HepG2 (cell line): ENCODE data around the gene SAMD10. TPM values are rescaled to one million over a fixed set of nuclear protein-coding genes. Genes with fewer than 3 reads are reported as not detected.
A peak's percentile ranks its signal among the peaks of the same experiment; 100 is the strongest.

Experiments
- ATAC-seq: fragments of 200-7000 bp; cut with Tn5 transposase; 3 replicates; pipeline ENCODE4 v1.9.1; 2020; ENCODE audit warnings: mild to moderate bottlenecking, moderate library complexity
- BruUV-seq: library from RNA; stranded (reverse); fragments of 400-500 nt; replicated peaks from 2 replicates; lab custom pipeline; 2021; lab: Mats Ljungman, UMichigan
- CTCF ChIA-PET: fragments of 300-600 bp; formaldehyde crosslinking; extraction: SDS; loops from one replicate; lab custom pipeline; 2021; ENCODE audit warnings: low total read pairs, inconsistent platforms, low intra/inter-chr PET ratio; lab: Yijun Ruan, JAX
- POLR2A ChIA-PET: fragments of 350-600 bp; sonication (Branson Sonifier 250); formaldehyde crosslinking; loops from one replicate; lab custom pipeline; 2020; ENCODE audit warnings: antibody characterized with exemption, inconsistent platforms; lab: Yijun Ruan, JAX
- DNase-seq: peaks from one replicate; pipeline ENCODE4 v3.0.0-alpha.2; 2015; ENCODE audit warnings: low spot score
- FAIRE-seq: peaks from 3 replicates; lab custom pipeline; 2011; peaks lifted over from hg19 to GRCh38; lab: Jason Lieb, UNC
- H2AFZ ChIP-seq: one replicate; pipeline ENCODE4 v1.6.1; 2011; ENCODE audit warnings: low read length, inconsistent platforms
- H3K27ac ChIP-seq: fragments of 300-600 bp; 3 replicates; pipeline ENCODE4 v1.8.0; 2011; ENCODE audit warnings: mixed run types, mild to moderate bottlenecking, mixed read lengths, low read length, inconsistent platforms; ENCODE audit not compliant: insufficient read depth; ENCODE audit errors: extremely low read length
- H3K27me3 ChIP-seq, 2 experiments: fragments of 200-600 bp in 1 of 2; 2 replicates in 1 of 2; 3 replicates in 1 of 2; pipeline versions ENCODE4 v1.6.0 to v1.8.0; 2011; ENCODE audit warnings: low read length in 2 of 2, mild to moderate bottlenecking in 2 of 2, moderate library complexity in 2 of 2, inconsistent platforms in 1 of 2; ENCODE audit not compliant: insufficient read depth in 2 of 2, control insufficient read depth in 1 of 2
- H3K36me3 ChIP-seq, 2 experiments: fragments of 200-600 bp in 1 of 2; replicated peaks in 1 of 2; 2 replicates in 1 of 2; 3 replicates in 1 of 2; pipeline versions ENCODE4 v1.5.1 to v1.8.0; 2011; ENCODE audit warnings: low read length in 2 of 2, inconsistent platforms in 1 of 2; ENCODE audit not compliant: insufficient read depth in 2 of 2, control insufficient read depth in 1 of 2
- H3K4me1 ChIP-seq: 2 replicates; pipeline ENCODE4 v1.5.1; 2012; ENCODE audit warnings: low read length, inconsistent platforms; ENCODE audit not compliant: insufficient read depth
- H3K4me2 ChIP-seq: 2 replicates; pipeline ENCODE4 v1.6.0; 2011; ENCODE audit warnings: low read depth, low read length, inconsistent platforms
- H3K4me3 ChIP-seq, 3 experiments: fragments of 200-600 bp in 1 of 3; sonication (generic), shearing (Covaris generic) in 1 of 3; replicated peaks in 1 of 3; 2 replicates each; pipeline ENCODE4 v1.5.1; 2011 to 2016; ENCODE audit warnings: low read length in 3 of 3, inconsistent platforms in 2 of 3, low read depth in 2 of 3, mild to moderate bottlenecking in 2 of 3, control low read depth in 1 of 3, mixed read lengths in 1 of 3; ENCODE audit not compliant: insufficient read depth in 1 of 3
- H3K79me2 ChIP-seq: one replicate; pipeline ENCODE4 v1.6.1; 2011; ENCODE audit warnings: low read length, inconsistent platforms; ENCODE audit not compliant: insufficient read depth
- H3K9ac ChIP-seq: 2 replicates; pipeline ENCODE4 v1.6.0; 2011; ENCODE audit warnings: mild to moderate bottlenecking, low read depth, low read length, inconsistent platforms; ENCODE audit not compliant: insufficient read depth
- H3K9me3 ChIP-seq: 2 replicates; pipeline ENCODE4 v1.5.1; 2012; ENCODE audit warnings: mild to moderate bottlenecking, low read length
- H4K20me1 ChIP-seq: 2 replicates; pipeline ENCODE4 v1.6.0; 2011; ENCODE audit warnings: inconsistent platforms, mild to moderate bottlenecking, low read length, moderate library complexity; ENCODE audit not compliant: insufficient read depth
- EP300 ChIP-seq, 3 experiments: sonication (generic) in 1 of 3; formaldehyde crosslinking in 1 of 3; IDR thresholded peaks; 2 replicates each; pipeline versions ENCODE4 v1.5.1 to v1.6.1; 2011 to 2020; ENCODE audit warnings: low read depth in 2 of 3, low read length in 2 of 3, borderline replicate concordance in 1 of 3, improper control_type of control experiment in 1 of 3, mild to moderate bottlenecking in 1 of 3, missing genetic modification reagents in 1 of 3, moderate library complexity in 1 of 3
- ESRRA ChIP-seq: sonication (generic); formaldehyde crosslinking; IDR thresholded peaks from 2 replicates; pipeline ENCODE4 v1.5.1; 2020; ENCODE audit warnings: mild to moderate bottlenecking, low read depth, missing genetic modification reagents
- FOSL2 ChIP-seq: sonication (generic); formaldehyde crosslinking; IDR thresholded peaks from 2 replicates; pipeline ENCODE4 v1.4.0; 2020; ENCODE audit warnings: missing genetic modification reagents
- GATAD1 ChIP-seq: IDR thresholded peaks from 2 replicates; pipeline ENCODE4 v1.6.1; 2016; ENCODE audit warnings: missing genetic modification reagents, missing compliant biosample characterization
- GTF2F1 ChIP-seq: fragments of 150-350 bp; IDR thresholded peaks from 2 replicates; pipeline ENCODE4 v1.6.1; 2014; ENCODE audit warnings: low read length
- HNRNPL ChIP-seq: fragments of 200-400 bp; formaldehyde crosslinking; IDR thresholded peaks from 2 replicates; pipeline ENCODE4 v1.6.1; 2017; ENCODE audit warnings: mild to moderate bottlenecking, low read depth, low read length
- KDM1A ChIP-seq: IDR thresholded peaks from 2 replicates; pipeline ENCODE4 v1.6.1; 2016; ENCODE audit warnings: missing compliant biosample characterization
- MAFK ChIP-seq, 2 experiments: IDR thresholded peaks in 1 of 2; conservative IDR thresholded peaks in 1 of 2; 2 replicates each; pipeline ENCODE4 v1.6.1; 2011; ENCODE audit warnings: improper control_type of control experiment in 2 of 2, low read length in 2 of 2
- NCOA5 ChIP-seq: sonication (generic); formaldehyde crosslinking; IDR thresholded peaks from 2 replicates; pipeline ENCODE4 v1.4.0; 2020; ENCODE audit warnings: missing genetic modification reagents
- PITX1 ChIP-seq: sonication (generic); formaldehyde crosslinking; IDR thresholded peaks from 2 replicates; pipeline ENCODE4 v1.5.1; 2020; ENCODE audit warnings: mild to moderate bottlenecking, missing genetic modification reagents
- RBAK ChIP-seq: sonication (generic); formaldehyde crosslinking; IDR thresholded peaks from 2 replicates; pipeline ENCODE4 v1.5.1; 2020; ENCODE audit warnings: mild to moderate bottlenecking, missing genetic modification reagents
- SMARCC2 ChIP-seq: fragments of 450-650 bp; IDR thresholded peaks from 2 replicates; pipeline ENCODE4 v1.6.1; 2017; ENCODE audit warnings: antibody characterized with exemption, mild to moderate bottlenecking
- XBP1 ChIP-seq: sonication (generic); formaldehyde crosslinking; IDR thresholded peaks from 2 replicates; pipeline ENCODE4 v1.5.0; 2020; ENCODE audit warnings: missing genetic modification reagents
- ZFP1 ChIP-seq: IDR thresholded peaks from 2 replicates; pipeline ENCODE4 v1.6.1; 2016
- ZFP90 ChIP-seq: sonication (generic); formaldehyde crosslinking; IDR thresholded peaks from 2 replicates; pipeline ENCODE4 v1.8.0; 2022; ENCODE audit warnings: missing genetic modification reagents, mild to moderate bottlenecking, inconsistent platforms, borderline replicate concordance
- ZNF274 ChIP-seq: sonication (generic); formaldehyde crosslinking; IDR thresholded peaks from 2 replicates; pipeline ENCODE4 v1.5.1; 2020; ENCODE audit warnings: mild to moderate bottlenecking, missing genetic modification reagents
- ZNF317 ChIP-seq: sonication (generic); formaldehyde crosslinking; IDR thresholded peaks from 2 replicates; pipeline ENCODE4 v1.5.0; 2020; ENCODE audit warnings: mild to moderate bottlenecking, missing genetic modification reagents
- ZNF367 ChIP-seq: sonication (generic); formaldehyde crosslinking; IDR thresholded peaks from 2 replicates; pipeline ENCODE4 v1.4.0; 2020; ENCODE audit warnings: missing genetic modification reagents, borderline replicate concordance
- ZNF547 ChIP-seq: sonication (generic); formaldehyde crosslinking; IDR thresholded peaks from 2 replicates; pipeline ENCODE4 v1.5.1; 2020; ENCODE audit warnings: mild to moderate bottlenecking, missing genetic modification reagents
- ZNF841 ChIP-seq: sonication (generic); formaldehyde crosslinking; IDR thresholded peaks from 2 replicates; pipeline ENCODE4 v1.8.1; 2023; ENCODE audit warnings: missing genetic modification reagents, borderline replicate concordance
- WGBS: methylation state at CpG from one replicate; pipeline ENCODE4 v1.1.6; 2017; ENCODE audit warnings: low lambda C conversion rate; 5-methylcytosine and 5-hydroxymethylcytosine counted together
- in situ Hi-C: cut with HindIII; loops from 2 replicates; pipeline ENCODE4 v1.10.0; 2017; ENCODE audit warnings: low pct_unique_long_range_greater_than_20kb; ENCODE audit not compliant: extremely low pct_ligation_motif_present
- intact Hi-C: fragments of 100-400 bp; cut with micrococcal nuclease; formaldehyde crosslinking; loops from one replicate; pipeline ENCODE4 v1.10.0; 2022; ENCODE audit not compliant: unreplicated experiment
- polyA plus RNA-seq, 8 experiments: library from polyadenylated mRNA; depleted of rRNA in 3 of 8; stranded (reverse) in 7 of 8; unstranded in 1 of 8; fragments of >200 nt; fragmentation: Illumina TruSeq in 4 of 8; extraction: Trizol in 4 of 8; gene quantifications; 2 replicates each; pipeline versions ENCODE4 v1.2.1 to v1.2.3, GENCODE V29; 2011 to 2016; ENCODE audit warnings: low read depth in 4 of 8, missing spikeins in 1 of 8, mixed read lengths in 1 of 8; ENCODE audit not compliant: insufficient read depth in 1 of 8
- total RNA-seq, 5 experiments: library from RNA; depleted of rRNA; stranded (reverse); fragments of >200 nt; fragmentation: Illumina TruSeq; extraction: Trizol; gene quantifications; 2 replicates each; pipeline ENCODE4 v1.2.3, GENCODE V29; 2016; ENCODE audit warnings: low read depth in 1 of 5
- TF ChIP-seq, protein P1 (sequence below): sonication (generic); formaldehyde crosslinking; IDR thresholded peaks from 2 replicates; pipeline ENCODE4 v1.5.0; 2020; ENCODE audit warnings: missing genetic modification reagents
- TF ChIP-seq, protein P2 (sequence below): sonication (generic); formaldehyde crosslinking; IDR thresholded peaks from 2 replicates; pipeline ENCODE4 v1.4.0; 2020; ENCODE audit warnings: missing genetic modification reagents; ENCODE audit errors: not compliant biosample characterization
- TF ChIP-seq, protein P3 (sequence below): sonication (generic); formaldehyde crosslinking; IDR thresholded peaks from 2 replicates; pipeline ENCODE4 v1.4.0; 2020; ENCODE audit warnings: mild to moderate bottlenecking, missing genetic modification reagents, borderline replicate concordance

SAMD10 gene
- total and polyA plus RNA-seq, 2 of the 13 experiments (the other 11 are each of a cell fraction or from before 2014, with no cell fraction given) = 6.1 to 11.0 TPM

DNA sequence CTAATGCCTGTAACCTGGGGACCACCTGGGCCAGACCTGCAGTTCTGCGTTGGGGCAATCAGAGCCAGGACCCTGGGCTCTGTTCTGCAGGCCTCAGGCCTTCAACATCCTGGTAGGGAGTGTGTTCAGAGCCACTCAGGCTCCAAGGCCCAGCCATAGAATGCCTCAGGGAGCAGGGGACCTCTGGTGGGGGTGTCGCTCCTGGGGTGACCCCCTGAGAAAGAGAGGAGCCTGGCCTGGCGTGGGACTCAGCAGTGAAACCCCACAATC lies 35.7 kb downstream of the SAMD10 start:
- in situ Hi-C loops (no loop called here), intact Hi-C loops (no loop called here)
- no CpG with 5 or more reads among the region's 3 CpGs for WGBS
- ChIA-PET CTCF (no interaction called here), POLR2A (interaction anchor here (0.8 kb wide), 1 partner anchor 11 kb away, joined by 3 read pairs; no protein-coding TSS in a partner anchor)
- peaks cover 51 to 79% of the 10 kb centered on the region in 2 experiments for H3K36me3 ChIP-seq
- peaks cover 25% of the 10 kb centered on the region for H3K79me2 ChIP-seq
- no peaks in the 10 kb centered on the region for H3K9me3 ChIP-seq
- FAIRE-seq (no peak), ATAC-seq (no peak), DNase-seq (no peak)
- no peak overlapping the region for H3K9ac ChIP-seq
- H4K20me1 ChIP-seq = peaks cover 52% of the 10 kb centered on the region
- H3K4me2 ChIP-seq = no peak overlapping the region
- no peaks in the 10 kb centered on the region for H3K27me3 ChIP-seq
- H3K4me1 ChIP-seq = peaks cover 4% of the 10 kb centered on the region
- no TSS peak for BruUV-seq
- no peak overlapping the region for H3K27ac ChIP-seq
- H2AFZ ChIP-seq = no peak overlapping the region
- H3K4me3 ChIP-seq = no peak overlapping the region
- TF ChIP-seq, protein P1, sequence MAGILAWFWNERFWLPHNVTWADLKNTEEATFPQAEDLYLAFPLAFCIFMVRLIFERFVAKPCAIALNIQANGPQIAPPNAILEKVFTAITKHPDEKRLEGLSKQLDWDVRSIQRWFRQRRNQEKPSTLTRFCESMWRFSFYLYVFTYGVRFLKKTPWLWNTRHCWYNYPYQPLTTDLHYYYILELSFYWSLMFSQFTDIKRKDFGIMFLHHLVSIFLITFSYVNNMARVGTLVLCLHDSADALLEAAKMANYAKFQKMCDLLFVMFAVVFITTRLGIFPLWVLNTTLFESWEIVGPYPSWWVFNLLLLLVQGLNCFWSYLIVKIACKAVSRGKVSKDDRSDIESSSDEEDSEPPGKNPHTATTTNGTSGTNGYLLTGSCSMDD = no peak
- TF ChIP-seq, protein P2, sequence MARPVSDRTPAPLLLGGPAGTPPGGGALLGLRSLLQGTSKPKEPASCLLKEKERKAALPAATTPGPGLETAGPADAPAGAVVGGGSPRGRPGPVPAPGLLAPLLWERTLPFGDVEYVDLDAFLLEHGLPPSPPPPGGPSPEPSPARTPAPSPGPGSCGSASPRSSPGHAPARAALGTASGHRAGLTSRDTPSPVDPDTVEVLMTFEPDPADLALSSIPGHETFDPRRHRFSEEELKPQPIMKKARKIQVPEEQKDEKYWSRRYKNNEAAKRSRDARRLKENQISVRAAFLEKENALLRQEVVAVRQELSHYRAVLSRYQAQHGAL (CRISPR knock-in tag) = no peak
- TF ChIP-seq MAFK (conservative IDR thresholded peaks at IDR 0.05 in 1 of 2, IDR thresholded peaks at IDR 0.05 in 1 of 2; ENCODE audit: low read length in 2 of 2) = no peak
- TF ChIP-seq, protein P3, sequence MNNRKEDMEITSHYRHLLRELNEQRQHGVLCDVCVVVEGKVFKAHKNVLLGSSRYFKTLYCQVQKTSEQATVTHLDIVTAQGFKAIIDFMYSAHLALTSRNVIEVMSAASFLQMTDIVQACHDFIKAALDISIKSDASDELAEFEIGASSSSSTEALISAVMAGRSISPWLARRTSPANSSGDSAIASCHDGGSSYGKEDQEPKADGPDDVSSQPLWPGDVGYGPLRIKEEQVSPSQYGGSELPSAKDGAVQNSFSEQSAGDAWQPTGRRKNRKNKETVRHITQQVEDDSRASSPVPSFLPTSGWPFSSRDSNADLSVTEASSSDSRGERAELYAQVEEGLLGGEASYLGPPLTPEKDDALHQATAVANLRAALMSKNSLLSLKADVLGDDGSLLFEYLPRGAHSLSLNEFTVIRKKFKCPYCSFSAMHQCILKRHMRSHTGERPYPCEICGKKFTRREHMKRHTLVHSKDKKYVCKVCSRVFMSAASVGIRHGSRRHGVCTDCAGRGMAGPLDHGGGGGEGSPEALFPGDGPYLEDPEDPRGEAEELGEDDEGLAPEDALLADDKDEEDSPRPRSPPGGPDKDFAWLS (CRISPR knock-in tag) = no peak
- no peak for TF ChIP-seq HNRNPL
- no peak for TF ChIP-seq KDM1A (CRISPR knock-in tag)
- no peak for TF ChIP-seq ZNF841 (CRISPR knock-in tag)
- 0 out of 2 replicates have a peak, but pooled peaks have one; percentile 8 for TF ChIP-seq FOSL2 (CRISPR knock-in tag)
- TF ChIP-seq ZNF367 (CRISPR knock-in tag) = no peak
- TF ChIP-seq ZNF317 (CRISPR knock-in tag) = no peak
- no peak for TF ChIP-seq ZFP1 (CRISPR knock-in tag)
- TF ChIP-seq ZNF274 (CRISPR knock-in tag) = 0 out of 2 replicates have a peak, but pooled peaks have one; percentile 42
- TF ChIP-seq GTF2F1 = no peak
- TF ChIP-seq SMARCC2 = no peak
- no peak for TF ChIP-seq NCOA5
- TF ChIP-seq RBAK = no peak
- TF ChIP-seq ZNF547 (CRISPR knock-in tag) = no peak
- no peak for TF ChIP-seq PITX1 (CRISPR knock-in tag)
- no peak for TF ChIP-seq XBP1 (CRISPR knock-in tag)
- TF ChIP-seq ESRRA (CRISPR knock-in tag) = no peak
- TF ChIP-seq GATAD1 = no peak
- no peak for TF ChIP-seq EP300 (IDR thresholded peaks at IDR 0.05; ENCODE audit: low read depth in 2 of 2, low read length in 2 of 2)
- TF ChIP-seq EP300 (CRISPR knock-in tag; IDR thresholded peaks at IDR 0.05; ENCODE audit: borderline replicate concordance) = no peak
- 0 out of 2 replicates have a peak, but pooled peaks have one; percentile 32 for TF ChIP-seq ZFP90 (CRISPR knock-in tag)
